Effector CD4-positive, alpha-beta T cell (primary cell): ENCODE data around the gene VWA5B2.
"Not testable (repeated sequence)": the region's sequence is repeated elsewhere in the genome, so short reads cannot be mapped to it uniquely, and the experiment has no call there.

Experiments
- DNase-seq: peaks from one replicate; pipeline ENCODE4 v3.0.0-alpha.2; 2020

The VWA5B2 gene

DNA sequence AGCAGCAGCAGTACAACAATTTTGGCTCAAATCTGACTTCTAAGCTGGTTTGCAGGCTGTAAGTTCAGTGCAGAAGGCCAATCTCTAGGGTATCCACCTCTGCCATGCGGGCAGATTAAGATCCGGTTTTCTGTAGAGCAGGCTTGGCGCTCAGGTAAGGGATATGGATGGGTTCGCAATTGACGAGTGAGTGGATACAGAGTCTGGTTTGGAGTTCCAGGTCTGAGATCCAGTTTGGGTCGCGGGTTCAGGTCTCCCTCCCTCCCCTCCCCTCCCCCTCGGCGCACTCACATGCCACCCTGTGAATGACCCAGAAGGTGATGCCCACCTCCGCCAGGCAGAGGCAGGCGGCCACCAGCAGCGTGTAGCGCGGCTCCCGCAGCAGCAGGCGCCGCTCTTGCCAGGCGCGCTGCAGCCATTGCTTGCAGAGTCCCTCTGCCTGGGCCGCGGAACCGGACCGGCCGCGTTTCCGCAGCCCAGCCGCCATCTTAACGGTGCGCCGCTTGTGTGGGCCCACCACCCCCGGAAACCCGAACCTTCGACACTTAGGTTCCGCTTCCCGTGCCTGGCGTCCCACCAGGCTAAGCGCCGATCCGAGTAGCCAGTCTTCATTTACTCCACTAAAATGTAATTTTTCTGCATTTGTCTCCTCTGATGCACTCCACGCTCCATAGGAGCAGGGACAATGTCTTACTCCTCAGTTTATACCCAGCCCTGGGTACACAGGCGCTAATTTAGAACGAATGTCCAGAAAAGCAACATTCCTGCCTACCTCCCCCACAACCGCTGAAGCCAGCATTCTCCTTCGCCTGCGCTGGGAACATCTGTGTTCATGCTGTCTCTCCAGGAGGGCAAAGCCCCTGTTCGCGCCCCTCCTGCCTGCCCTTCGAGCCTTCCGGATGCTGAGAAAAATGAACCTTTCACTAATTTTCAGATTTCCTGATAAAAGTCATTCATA, 19.3 kb downstream of the VWA5B2 start, which contains the start of gene ALG3:
Gene ALG3 (minus strand): TSS at position 509 of the 958 bp plus-strand sequence. CDS start 22 bp downstream, at position 487.
- DNase-seq: peak; percentile 81

DNA sequence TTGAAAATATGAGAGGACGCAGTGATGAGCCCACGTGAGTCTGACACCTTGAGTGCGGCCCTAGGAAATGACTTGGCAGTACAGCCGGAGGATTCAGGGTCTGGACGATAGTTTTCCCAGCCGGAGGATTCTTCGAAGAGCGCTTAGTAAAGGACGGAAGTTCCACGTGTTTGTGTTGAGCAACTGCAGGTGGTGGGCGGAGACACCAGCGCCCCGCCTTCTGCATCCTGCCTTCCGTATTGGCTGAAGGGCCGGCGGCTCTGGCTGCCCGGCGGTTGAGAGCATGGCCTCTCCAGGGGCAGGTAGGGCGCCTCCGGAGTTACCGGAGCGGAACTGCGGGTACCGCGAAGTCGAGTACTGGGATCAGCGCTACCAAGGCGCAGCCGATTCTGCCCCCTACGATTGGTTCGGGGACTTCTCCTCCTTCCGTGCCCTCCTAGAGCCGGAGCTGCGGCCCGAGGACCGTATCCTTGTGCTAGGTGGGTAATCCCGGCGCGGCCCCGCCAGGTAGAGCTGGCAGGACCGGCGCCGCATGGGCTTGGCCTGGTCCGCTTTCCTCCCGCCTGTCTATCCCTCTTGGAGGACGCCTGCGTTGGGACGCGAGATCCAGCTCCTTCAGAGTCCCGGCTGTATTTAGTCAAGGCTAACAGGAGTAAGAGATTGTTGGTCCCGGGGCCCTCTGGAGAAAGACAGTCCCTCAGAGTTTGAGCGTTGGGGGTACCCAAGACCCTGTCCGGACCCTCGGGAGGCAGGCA, 20.2 kb downstream of the VWA5B2 start, which contains the start of gene EEF1AKMT4:
Gene EEF1AKMT4 (plus strand): TSS at position 261 of the 755 bp plus-strand sequence. CDS start 23 bp downstream, at position 284.
- DNase-seq: peak; percentile 93

DNA sequence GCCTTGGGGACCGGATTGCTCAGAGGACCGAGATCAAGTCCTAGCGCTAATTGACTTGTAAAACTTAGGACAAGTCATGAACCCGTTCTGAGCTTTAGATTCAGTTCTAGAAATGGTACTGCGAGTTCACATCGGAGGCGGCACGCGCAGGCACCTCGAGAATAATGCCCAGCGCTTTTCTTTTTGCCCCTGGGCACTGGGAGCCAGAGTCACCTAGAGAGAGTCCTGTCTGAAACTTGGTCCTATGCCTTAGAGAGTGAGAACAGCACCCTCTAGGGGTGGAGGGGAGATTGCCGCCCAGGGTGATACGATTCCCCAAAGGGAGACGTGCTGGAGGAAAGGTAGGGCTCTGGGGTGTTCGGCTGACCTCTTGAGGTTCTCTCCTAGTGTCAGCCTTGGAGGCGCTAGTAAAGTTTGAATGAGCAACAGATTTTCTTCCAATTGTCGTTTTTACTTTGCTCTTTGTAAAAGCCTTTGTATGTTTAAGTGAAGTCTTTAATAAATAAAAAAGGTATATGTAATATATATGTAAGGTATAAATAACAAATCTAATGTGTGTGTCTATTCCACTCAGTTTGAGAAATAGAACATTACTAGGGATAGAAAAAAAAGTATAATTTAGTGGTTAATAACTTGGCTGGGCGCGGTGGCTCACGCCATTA, 20.9 kb downstream of the VWA5B2 start:
- DNase-seq: peak; percentile 85

DNA sequence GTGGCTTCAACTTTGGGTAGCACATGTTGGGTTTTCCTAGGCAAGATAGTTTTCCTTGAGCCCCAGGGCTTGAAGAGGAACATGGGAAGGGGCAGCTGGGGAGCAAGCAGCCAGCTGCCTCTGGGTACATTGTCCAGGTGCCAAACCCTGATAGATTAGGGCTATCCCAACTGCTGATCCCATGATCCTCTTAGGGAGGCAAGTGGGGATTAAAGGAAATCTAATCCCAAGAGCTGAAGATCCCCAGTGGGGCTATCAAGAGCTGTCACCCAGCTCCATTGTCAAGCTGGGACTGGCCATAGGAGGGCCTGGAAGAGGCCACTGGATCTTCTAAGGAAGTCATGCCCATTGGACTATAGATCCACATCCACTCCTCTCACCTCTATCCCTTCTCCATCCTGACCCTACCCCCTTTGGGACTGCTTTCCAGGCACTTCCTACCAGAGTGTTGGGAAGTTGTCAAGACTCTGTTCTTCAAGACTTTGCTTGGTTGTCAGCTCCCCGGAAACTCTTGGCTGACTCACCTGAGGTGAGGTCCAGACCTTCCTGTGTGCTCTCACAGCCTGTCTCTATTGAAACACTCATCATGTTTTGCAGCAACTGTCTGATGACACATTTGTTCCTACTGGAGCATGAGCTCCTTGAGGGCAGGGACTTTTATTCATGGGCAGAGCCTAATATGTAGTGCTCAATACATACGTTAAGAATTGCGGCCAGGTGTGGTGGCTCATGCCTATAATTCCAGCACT, 26.1 kb downstream of the VWA5B2 start:
- no peak for DNase-seq

DNA sequence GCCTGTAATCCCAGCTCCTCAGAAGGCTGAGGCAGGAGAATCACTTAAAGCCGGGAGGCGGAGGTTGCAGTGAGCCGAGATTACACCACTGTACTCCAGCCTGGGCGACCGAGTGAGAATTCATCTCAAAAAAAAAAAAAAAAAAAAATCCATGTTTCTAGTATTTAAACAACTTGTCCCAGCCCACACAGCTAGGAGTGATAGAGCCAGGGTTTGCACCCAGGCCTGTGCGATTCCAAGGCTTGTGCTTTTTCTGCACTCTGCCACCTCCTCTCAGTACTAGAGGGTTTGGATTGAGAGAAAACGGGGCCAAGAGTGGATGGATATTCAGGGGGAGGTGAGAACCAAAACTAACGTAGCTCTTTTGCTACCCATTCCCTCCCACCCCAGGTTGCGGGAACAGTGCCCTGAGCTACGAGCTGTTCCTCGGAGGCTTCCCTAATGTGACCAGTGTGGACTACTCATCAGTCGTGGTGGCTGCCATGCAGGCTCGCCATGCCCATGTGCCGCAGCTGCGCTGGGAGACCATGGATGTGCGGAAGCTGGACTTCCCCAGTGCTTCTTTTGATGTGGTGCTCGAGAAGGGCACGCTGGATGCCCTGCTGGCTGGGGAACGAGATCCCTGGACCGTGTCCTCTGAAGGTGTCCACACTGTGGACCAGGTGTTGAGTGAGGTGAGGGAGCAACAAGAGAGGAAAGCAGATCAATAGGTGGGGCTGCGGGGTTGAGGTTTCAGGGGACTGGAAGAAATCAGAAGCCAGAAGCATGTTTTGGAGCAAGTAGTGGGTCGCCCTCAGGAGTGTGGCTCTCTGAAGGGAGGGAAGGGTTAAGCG, 27.9 kb downstream of the VWA5B2 start:
- DNase-seq: no peak

DNA sequence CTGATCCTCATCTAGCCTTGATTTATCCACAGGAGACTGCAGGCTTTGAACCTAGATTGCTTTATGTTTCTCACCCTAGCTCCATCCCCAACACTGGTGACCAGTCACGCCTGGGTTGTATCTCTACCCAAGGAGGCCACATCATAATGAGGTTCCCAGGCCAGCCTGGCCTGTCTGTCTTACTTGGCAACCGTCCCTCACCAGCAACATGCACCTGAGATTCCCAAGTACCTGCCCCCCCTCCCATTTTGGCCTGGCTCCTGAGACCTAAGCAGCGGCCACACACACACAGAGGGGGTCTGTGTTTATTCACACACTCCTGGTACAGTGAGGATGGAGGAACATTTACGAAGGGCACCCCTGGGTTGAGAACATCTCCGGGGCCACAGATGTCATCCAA, 29.5 kb downstream of the VWA5B2 start:
- DNase-seq: no peak

DNA sequence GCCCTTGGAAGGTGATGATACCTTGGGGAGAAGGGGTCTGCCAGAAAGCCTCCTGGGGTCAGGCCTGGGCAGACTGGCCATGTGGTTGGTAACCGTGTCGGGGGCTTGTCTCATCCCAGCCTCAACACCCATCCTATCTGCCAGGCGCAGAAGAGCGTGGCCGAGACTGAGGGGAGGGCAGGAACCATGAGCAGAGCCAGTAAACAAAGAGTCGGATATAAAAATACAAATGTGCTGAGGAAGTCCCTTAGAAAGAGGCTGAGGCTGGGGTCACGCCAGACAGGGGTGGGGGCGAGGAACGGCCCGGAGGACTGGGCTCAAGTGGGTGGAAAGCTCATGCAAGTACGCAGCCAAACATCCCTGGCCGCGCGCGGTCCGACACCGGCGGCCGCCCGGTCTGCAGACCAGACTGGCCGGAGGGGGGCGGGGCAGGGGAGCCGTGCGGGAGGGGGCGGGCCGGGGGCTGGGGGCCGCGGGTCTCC, 30.1 kb downstream of the VWA5B2 start:
- DNase-seq: no peak

DNA sequence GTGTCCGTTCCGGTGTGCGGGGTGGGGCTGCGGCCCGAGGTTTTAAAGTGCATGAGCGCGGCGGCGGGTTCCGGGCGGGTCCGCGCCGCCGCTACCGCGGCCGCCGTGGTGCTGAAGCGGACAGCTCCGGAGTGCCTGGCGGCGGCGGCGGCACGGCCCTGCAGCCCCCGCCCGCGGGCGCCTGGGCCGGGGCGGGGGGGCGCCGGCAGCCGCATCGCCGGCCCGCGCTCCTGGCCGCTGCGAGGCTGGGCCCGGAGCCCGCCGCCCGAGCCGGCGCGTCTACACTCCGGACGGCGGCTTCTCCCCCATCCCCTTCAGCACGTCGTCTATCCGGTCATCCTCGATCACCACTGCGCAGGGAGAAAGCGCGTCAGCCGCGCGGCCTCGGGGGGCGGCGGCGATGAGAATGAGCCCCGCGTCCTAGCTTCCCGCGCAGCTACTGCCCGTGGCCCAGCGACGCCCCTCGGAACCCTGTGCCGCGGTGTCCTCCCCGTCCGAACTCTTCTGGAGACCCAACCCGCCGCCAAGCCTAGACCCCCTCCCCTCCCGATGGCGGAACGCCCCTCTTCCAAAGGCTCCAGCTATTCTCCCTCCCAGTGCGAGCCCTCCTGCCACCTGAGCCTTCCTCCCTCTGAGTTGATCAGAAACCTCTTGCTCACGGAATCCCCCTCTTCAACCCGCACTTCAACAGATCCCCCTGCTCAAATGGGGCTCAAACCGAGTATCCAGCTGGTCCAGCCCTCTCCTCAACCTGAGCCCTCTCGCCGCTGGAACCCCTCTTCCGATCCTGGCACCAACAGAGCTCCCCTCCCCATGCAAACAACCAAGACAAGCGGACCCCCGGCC, 30.7 kb downstream of the VWA5B2 start:
- peak; percentile 35 for DNase-seq

DNA sequence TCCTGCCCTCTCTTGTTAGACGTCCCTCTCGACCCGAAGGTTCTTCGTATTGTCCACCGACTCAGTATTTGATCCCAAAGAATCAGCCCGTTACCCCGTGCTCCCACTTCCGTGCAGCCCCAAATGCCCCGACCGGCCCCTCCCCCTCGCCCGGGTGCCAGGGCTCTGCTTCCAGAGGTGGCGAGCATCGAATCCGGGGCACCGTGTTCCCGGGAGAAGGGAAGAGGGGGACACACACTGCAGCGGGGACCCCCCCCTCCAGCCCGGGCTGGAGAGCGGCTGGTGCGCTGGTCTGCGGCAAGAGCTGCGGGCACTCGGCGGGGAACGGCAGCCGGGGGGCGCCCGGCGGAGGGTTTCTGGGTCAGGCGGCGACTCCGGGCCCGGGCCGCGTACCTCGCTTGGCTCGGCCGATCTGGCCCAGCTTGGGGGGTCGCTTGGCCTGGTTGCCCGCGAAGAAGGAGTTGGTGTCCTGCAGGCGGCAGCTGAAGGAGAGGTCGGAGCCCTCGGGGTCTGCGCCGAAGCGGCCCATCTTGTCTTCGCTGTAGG, 31.4 kb downstream of the VWA5B2 start:
- no peak for DNase-seq

DNA sequence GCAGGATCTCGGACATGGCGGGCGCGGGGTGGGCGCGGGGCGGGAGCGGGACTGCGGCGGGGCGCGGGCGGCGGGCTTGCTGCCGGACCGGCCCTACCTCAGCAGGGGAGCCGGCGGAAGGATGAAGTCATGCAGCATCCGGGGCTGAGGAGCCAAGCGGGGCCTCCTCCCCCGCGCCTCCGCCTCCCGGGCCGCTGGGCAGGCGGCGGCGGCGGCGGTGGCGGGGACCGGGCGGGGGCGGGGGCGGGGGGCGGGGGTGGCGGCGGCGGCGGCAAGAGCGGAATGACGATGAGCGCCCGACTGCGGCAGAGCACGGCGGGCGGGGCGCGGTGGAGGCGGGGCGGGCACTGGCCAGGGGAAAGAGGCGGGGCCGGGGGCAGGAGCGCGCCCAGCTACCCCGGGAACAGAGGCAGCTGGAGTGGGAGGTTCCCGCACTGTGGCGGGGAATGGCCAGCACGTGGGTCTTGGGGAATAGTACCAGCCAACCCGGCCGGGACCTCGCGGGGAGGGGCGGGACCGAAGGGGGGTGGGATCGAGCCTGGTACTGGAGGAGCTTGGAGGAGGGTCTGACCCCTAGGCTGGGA, 32.0 kb downstream of the VWA5B2 start, which contains the start of gene CAMK2N2:
Gene CAMK2N2 (minus strand): TSS at position 284 of the 584 bp plus-strand sequence. CDS start 268 bp downstream, at position 16.
- peak; percentile 39 for DNase-seq

DNA sequence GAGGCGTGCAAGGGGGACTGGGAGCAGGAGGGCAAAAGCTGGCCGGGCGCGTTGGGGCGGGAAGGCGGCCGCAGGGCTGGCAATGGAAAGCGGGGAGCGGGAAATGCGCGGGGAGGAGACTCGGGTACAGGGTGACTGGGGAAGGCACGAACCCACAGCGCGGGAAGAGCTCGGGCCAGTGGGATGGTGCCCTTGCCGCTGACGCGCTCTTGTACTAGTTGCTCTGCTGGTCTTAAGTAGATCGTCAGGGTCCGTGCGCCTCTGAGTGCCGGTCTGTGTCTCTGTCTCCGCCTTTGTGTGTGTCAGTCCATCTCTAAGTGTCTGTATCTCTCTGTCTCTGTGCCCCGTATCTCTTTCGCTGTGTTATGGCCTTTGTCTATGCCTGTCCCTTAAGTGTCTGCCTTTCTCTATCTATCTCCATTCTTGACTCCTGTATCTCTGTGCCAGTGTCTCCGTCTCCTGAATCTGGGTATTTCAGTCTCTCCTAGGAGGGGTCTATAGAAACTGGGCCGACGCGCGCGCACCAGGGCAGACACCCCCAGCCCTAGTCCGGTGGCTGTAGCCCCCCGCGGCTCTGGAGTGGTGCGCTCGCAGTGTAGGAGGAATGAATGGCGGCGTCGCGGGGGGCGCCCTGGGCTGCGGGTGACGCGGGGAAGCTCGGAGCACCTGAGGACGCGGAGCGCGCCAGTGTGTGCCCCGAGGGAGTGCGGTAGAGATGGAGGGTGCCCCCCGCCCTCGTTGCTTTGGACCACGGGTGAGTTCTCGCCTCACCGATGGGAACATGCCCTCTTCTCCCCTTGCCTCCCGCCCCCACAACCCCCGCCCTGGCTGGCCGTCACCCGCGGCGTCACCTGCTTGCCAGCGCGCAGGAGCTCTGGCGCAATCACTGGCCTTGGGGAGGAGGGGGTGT, 32.7 kb downstream of the VWA5B2 start:
- no peak for DNase-seq

DNA sequence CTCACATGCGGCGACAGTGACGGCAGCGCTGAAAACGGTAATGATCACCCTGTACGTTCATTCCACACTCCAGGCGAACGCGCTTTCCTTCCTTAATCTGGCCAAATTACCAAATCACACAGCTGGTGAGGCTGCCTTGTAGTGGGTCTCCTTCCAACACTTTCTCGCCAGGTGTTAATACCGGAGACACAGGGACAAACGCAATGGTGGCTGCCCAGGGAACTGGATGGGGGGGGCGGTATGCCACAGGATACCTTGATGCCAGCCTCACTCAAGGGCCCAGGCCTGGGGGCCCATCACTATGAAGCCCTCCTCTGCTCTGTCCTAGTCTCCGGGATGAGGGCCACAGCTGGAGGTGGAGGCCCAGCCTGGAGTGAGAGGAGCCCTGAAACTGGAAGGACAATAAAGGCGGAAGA, 33.4 kb downstream of the VWA5B2 start:
- no peak for DNase-seq

DNA sequence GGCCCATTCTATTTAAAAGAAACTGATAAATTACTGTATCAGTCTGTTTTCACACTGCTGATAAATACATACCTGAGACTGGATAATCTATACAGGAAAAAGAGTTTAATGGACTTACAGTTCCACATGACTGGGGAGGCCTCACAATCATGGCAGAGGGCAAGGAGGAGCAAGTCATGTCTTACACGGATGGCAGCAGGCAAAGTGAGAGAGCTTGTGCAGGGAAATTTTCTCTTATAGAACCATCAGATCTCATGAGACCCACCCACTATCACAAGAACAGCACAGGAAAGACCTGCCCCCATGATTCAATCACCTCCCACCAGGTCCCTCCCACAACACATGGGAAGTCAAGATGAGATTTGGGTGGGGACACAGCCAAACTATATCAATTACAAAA, 37.9 kb downstream of the VWA5B2 start:
- not testable (repeated sequence) for DNase-seq

DNA sequence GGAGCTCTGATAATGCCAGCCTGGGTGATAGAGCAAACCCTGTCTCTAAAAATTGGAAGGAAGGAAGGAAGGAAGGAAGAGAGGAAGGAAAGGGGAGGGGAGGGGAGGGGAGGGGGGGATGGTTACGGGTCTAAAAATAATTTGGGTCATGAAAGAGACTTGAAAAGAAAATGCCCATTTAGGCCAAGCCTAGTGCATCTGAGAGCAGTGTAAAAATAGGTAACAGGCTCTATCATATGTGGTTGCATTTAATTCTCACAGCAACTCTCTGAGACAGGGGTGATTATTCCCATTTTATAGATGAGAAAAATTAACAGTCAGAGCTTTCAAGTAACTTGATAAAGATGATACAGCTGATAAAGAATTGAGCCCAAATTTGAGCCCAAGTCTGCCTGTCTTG, 42.9 kb downstream of the VWA5B2 start:
- DNase-seq: no peak

DNA sequence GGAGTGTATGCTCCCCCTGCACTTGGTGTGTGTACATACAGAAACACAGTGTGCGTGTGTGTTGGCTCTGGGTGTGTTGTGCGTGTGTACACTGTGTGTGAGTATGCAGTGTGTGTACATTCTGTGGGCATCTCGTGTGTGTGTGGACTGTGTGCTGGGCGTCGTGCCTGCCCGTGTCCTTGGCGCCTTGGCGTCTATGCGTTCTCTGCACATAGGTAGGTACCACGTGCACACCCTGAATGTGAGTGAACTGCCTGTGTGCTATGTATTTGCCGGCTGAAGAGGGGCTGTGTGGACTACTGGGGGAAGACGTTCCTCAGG, 46.0 kb downstream of the VWA5B2 start:
- DNase-seq: no peak

DNA sequence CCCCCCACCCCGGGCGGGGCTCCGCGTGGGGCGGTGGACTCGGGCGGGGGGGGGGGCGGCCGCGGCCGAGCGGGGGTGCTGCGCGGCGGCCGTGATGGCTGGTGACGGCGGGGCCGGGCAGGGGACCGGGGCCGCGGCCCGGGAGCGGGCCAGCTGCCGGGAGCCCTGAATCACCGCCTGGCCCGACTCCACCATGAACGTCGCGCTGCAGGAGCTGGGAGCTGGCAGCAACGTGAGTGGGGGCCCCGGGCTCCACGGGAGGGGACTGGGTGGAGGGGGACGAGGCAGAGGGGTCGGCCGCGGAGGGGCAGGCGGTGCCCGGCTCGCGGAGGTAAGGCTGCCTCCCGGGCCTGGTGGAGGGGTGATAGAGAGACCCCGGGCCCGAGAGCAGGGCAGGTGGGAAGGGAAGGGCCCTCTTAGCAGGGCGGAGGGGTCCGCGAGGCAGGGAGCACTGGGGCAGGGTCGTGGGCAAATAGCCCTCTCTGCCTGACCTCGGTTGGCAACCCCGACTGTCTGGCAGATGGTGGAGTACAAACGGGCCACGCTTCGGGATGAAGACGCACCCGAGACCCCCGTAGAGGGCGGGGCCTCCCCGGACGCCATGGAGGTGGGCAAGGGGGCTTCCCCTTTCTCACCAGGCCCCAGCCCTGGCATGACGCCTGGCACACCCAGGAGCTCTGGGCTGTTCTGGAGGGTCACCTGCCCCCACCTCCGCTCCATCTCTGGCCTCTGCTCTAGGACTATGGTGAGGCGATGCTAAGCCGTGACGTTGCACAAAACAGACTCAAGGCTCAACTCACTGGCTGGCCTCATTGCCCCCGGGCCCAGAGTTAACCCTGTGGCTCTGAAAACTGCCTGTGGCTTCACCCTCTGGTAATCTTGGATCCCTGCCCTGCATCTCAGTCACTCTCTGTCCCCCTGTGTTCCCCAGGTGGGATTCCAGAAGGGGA, 46.9 kb downstream of the VWA5B2 start, which contains the start of gene ECE2:
Gene ECE2 (plus strand): TSS at position 62 of the 950 bp plus-strand sequence. CDS start 132 bp downstream, at position 194.
- DNase-seq: no peak

DNA sequence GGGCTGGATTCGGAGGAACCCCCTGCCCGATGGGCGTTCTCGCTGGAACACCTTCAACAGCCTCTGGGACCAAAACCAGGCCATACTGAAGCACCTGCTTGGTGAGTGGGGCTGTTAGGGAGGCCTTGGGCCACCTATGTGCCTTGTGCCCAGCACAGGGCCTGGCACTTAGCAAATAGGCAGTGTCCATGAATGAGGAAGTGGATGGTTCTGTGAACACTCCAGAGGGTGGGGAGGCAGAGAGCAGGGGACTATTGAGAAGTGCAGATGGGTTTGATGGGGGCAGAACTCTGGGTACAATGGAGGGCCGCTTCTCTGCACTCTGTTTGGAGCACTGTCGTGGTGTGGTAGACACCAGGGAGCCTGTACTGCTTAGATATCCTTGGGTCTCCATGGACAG, 48.0 kb downstream of the VWA5B2 start:
- DNase-seq: no peak
